ENCODE data around the gene REXO5. TPM values are rescaled to one million over a fixed set of nuclear protein-coding genes. Genes with fewer than 3 reads are reported as not detected.

REXO5 gene
- total RNA-seq, 1 experiment from 2014 or later, result 4.0 TPM

GRCh38 chr16:20830372-20830771 lies 24.0 kb downstream of the REXO5 start:
- H3K36me3 ChIP-seq (ENCODE audit: low read depth, low read length), result peaks cover 21% of the 10 kb centered on the region
- ChIA-PET CTCF (no interaction called here), POLR2A (ENCODE audit: unreplicated experiment) (no interaction called here)
- no TSS peak for BruUV-seq (replicated peaks)
- peak; percentile 15; the same call in 1 of the 2 replicates for ATAC-seq
- no peak overlapping the region for H2AFZ ChIP-seq (ENCODE audit: low read length)
- no peaks in the 10 kb centered on the region for H3K9me2 ChIP-seq (replicated peaks; ENCODE audit: low read length)
- H3K9me3 ChIP-seq (ENCODE audit: low read length), result no peaks in the 10 kb centered on the region
- TF ChIP-seq EZH2 (IDR thresholded peaks at IDR 0.05; ENCODE audit: low read length, unreplicated experiment) (no peak), EZH2phosphoT487 (IDR thresholded peaks at IDR 0.05; ENCODE audit: borderline replicate concordance, low read length) (no peak)
- TF ChIP-seq, protein P1, sequence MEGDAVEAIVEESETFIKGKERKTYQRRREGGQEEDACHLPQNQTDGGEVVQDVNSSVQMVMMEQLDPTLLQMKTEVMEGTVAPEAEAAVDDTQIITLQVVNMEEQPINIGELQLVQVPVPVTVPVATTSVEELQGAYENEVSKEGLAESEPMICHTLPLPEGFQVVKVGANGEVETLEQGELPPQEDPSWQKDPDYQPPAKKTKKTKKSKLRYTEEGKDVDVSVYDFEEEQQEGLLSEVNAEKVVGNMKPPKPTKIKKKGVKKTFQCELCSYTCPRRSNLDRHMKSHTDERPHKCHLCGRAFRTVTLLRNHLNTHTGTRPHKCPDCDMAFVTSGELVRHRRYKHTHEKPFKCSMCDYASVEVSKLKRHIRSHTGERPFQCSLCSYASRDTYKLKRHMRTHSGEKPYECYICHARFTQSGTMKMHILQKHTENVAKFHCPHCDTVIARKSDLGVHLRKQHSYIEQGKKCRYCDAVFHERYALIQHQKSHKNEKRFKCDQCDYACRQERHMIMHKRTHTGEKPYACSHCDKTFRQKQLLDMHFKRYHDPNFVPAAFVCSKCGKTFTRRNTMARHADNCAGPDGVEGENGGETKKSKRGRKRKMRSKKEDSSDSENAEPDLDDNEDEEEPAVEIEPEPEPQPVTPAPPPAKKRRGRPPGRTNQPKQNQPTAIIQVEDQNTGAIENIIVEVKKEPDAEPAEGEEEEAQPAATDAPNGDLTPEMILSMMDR (conservative IDR thresholded peaks at IDR 0.05; ENCODE audit: low read depth, low read length), result no peak
- intact Hi-C loops (cut with micrococcal nuclease), result no loop called here
- H3K79me2 ChIP-seq (ENCODE audit: low read length), result no peaks in the 10 kb centered on the region
- H3K4me3 ChIP-seq (ENCODE audit: low read length), result no peak overlapping the region
- no peak overlapping the region for H3K4me2 ChIP-seq (ENCODE audit: low read length)
- DNase-seq, result no peak
- no peak overlapping the region for H3K9ac ChIP-seq (ENCODE audit: low read length)
- no peaks in the 10 kb centered on the region for H3F3A ChIP-seq (ENCODE audit: low read length, unreplicated experiment)
- no peak overlapping the region for H3K27ac ChIP-seq (ENCODE audit: low read length)
- H4K20me1 ChIP-seq (ENCODE audit: low read length), result no peaks in the 10 kb centered on the region
- H3K4me1 ChIP-seq (ENCODE audit: insufficient read depth, low read length), result no peaks in the 10 kb centered on the region
- no peaks in the 10 kb centered on the region for H3K27me3 ChIP-seq (ENCODE audit: low read length)

- no peak overlapping the region for H3K9ac ChIP-seq (ENCODE audit: low read length)
- ChIA-PET CTCF (no interaction called here), POLR2A (ENCODE audit: unreplicated experiment) (no interaction called here)
- intact Hi-C loops (cut with micrococcal nuclease), result no loop called here
- H3K4me3 ChIP-seq (ENCODE audit: low read length), result no peak overlapping the region
- no peaks in the 10 kb centered on the region for H4K20me1 ChIP-seq (ENCODE audit: low read length)
- H3F3A ChIP-seq (ENCODE audit: low read length, unreplicated experiment), result no peaks in the 10 kb centered on the region
- H3K9me3 ChIP-seq (ENCODE audit: low read length), result no peaks in the 10 kb centered on the region
- no peak overlapping the region for H3K4me2 ChIP-seq (ENCODE audit: low read length)
- H2AFZ ChIP-seq (ENCODE audit: low read length), result no peak overlapping the region
- H3K27me3 ChIP-seq (ENCODE audit: low read length), result no peaks in the 10 kb centered on the region
- H3K27ac ChIP-seq (ENCODE audit: low read length), result no peak overlapping the region
- ATAC-seq, result no peak
- H3K79me2 ChIP-seq (ENCODE audit: low read length), result no peaks in the 10 kb centered on the region
- H3K36me3 ChIP-seq (ENCODE audit: low read depth, low read length), result peaks cover 12% of the 10 kb centered on the region
- DNase-seq, result no peak
- BruUV-seq (replicated peaks), result no TSS peak
- H3K4me1 ChIP-seq (ENCODE audit: insufficient read depth, low read length), result no peaks in the 10 kb centered on the region
- no peaks in the 10 kb centered on the region for H3K9me2 ChIP-seq (replicated peaks; ENCODE audit: low read length)
- TF ChIP-seq, protein P1 (conservative IDR thresholded peaks at IDR 0.05; ENCODE audit: low read depth, low read length), result no peak
- TF ChIP-seq EZH2phosphoT487 (IDR thresholded peaks at IDR 0.05; ENCODE audit: borderline replicate concordance, low read length) (no peak), EZH2 (IDR thresholded peaks at IDR 0.05; ENCODE audit: low read length, unreplicated experiment) (no peak)
Observed at GRCh38 chr16:20833086-20833485, 26.8 kb downstream of the REXO5 start.

DNA sequence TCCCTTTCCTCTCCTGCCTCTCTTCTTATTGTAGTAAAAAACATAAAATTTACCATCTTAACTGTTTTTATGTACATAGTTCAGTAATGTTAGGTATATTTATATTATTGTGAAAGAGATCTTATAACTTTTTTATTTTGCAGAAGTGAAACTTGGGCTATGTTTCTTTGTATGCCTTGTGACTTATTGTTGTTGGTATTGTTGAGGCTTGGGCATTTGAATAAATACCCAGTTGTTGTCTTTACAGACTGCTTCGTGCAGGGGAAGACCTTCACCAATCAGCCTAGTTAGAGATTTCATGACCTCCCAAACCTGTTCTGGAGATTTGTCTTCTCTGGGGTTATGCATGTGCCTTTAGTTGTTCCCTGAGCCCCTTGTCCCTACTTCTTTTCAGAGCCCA lies 31.9 kb downstream of the REXO5 start:
- H4K20me1 ChIP-seq (ENCODE audit: low read length), result no peaks in the 10 kb centered on the region
- H3K4me1 ChIP-seq (ENCODE audit: insufficient read depth, low read length), result peaks cover 18% of the 10 kb centered on the region
- H3K27ac ChIP-seq (ENCODE audit: low read length), result no peak overlapping the region
- H3K79me2 ChIP-seq (ENCODE audit: low read length), result no peaks in the 10 kb centered on the region
- no peaks in the 10 kb centered on the region for H3F3A ChIP-seq (ENCODE audit: low read length, unreplicated experiment)
- H3K9me2 ChIP-seq (replicated peaks; ENCODE audit: low read length), result no peaks in the 10 kb centered on the region
- DNase-seq (no peak), ATAC-seq (no peak)
- no peak overlapping the region for H2AFZ ChIP-seq (ENCODE audit: low read length)
- H3K4me2 ChIP-seq (ENCODE audit: low read length), result no peak overlapping the region
- H3K9me3 ChIP-seq (ENCODE audit: low read length), result no peaks in the 10 kb centered on the region
- POLR2A ChIA-PET (ENCODE audit: unreplicated experiment), result no interaction called here
- H3K27me3 ChIP-seq (ENCODE audit: low read length), result no peaks in the 10 kb centered on the region
- intact Hi-C loops (cut with micrococcal nuclease), result loop anchor here (2.0 kb wide), 1 partner anchor 31 kb away; the partner anchor contains the start of genes ERI2 and REXO5
- BruUV-seq (replicated peaks), result no TSS peak
- no peak overlapping the region for H3K4me3 ChIP-seq (ENCODE audit: low read length)
- H3K36me3 ChIP-seq (ENCODE audit: low read depth, low read length), result peaks cover 16% of the 10 kb centered on the region
- no peak for TF ChIP-seq EZH2 (IDR thresholded peaks at IDR 0.05; ENCODE audit: low read length, unreplicated experiment)
- no peak overlapping the region for H3K9ac ChIP-seq (ENCODE audit: low read length)
- CTCF ChIA-PET, result no interaction called here
